Memory B cell (primary cell): ENCODE data around the gene SECTM1.
A peak's percentile ranks its signal among the peaks of the same experiment; 100 is the strongest.

ENCODE experiments used
- ATAC-seq: fragments of 150-1000 bp; cut with Tn5 transposase; 2 replicates; pipeline ENCODE4 v1.10.0; 2021; ENCODE audit warnings: low read depth, mild to moderate bottlenecking, moderate library complexity
- DNase-seq, 2 donors: peaks; one replicate each; pipeline ENCODE4 v3.0.0; 2022; ENCODE audit warnings: low spot score in 2 of 2
- H3K27ac Mint-ChIP-seq: one replicate; pipeline ENCODE4 v1.8.0; 2022; ENCODE audit warnings: mild to moderate bottlenecking, moderate library complexity, mixed read lengths
- H3K27me3 Mint-ChIP-seq: one replicate; pipeline ENCODE4 v1.8.0; 2022; ENCODE audit warnings: mixed read lengths
- H3K36me3 Mint-ChIP-seq: one replicate; pipeline ENCODE4 v1.8.0; 2022; ENCODE audit warnings: mild to moderate bottlenecking, mixed read lengths
- H3K4me1 Mint-ChIP-seq: one replicate; pipeline ENCODE4 v1.8.0; 2022; ENCODE audit warnings: mixed read lengths
- H3K4me3 Mint-ChIP-seq: one replicate; pipeline ENCODE4 v1.8.0; 2022; ENCODE audit warnings: mild to moderate bottlenecking, moderate library complexity, mixed read lengths
- H3K9me3 Mint-ChIP-seq: one replicate; pipeline ENCODE4 v1.8.0; 2022; ENCODE audit warnings: mixed read lengths

Gene SECTM1

DNA sequence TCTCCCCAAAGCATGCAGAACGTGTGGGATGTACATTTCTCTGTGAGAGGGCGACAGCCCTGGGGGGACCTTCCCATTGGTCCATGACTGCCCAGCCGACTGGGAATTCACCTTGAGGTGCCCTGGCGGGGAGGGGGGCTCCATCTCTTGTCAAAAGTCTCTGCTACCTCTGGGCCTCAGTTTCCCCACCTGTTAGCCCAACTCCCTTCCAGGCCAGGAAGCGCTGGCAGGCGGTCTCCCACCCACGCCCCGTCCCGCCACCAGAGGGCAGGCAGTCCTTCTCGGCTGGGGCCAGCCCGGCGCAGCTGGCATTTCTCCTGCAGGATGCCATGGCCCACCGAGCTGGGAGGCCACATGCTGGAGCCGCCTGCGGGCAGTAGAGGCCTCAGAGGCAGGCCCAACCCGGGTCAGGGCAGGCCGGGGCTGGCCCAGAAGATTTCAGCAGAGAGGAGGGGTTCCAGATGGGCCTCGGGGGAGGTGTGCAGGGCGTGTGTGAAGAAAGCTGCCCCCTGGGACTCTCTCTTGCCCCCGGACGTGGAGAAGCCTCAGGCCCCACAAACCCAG is 32.8 kb downstream of the SECTM1 start:
- H3K27me3 Mint-ChIP-seq, result no peaks in the 10 kb centered on the region
- DNase-seq (peak; percentile 61 to 74), ATAC-seq (no peak)
- H3K27ac Mint-ChIP-seq, result peak overlapping the region; percentile 99
- no peaks in the 10 kb centered on the region for H3K9me3 Mint-ChIP-seq
- no peaks in the 10 kb centered on the region for H3K36me3 Mint-ChIP-seq
- H3K4me3 Mint-ChIP-seq, result peak overlapping the region; percentile 65
- H3K4me1 Mint-ChIP-seq, result peaks cover 37% of the 10 kb centered on the region

GRCh38 chr17:82300228-82300627 is 33.3 kb downstream of the SECTM1 start:
- Mint-ChIP-seq H3K4me1 (peaks cover 37% of the 10 kb centered on the region), H3K27me3 (no peaks in the 10 kb centered on the region), H3K27ac (peak overlapping the region; percentile 99), H3K36me3 (no peaks in the 10 kb centered on the region), H3K4me3 (peak overlapping the region; percentile 51), H3K9me3 (no peaks in the 10 kb centered on the region)
- no peak for DNase-seq
- ATAC-seq, result no peak

DNA sequence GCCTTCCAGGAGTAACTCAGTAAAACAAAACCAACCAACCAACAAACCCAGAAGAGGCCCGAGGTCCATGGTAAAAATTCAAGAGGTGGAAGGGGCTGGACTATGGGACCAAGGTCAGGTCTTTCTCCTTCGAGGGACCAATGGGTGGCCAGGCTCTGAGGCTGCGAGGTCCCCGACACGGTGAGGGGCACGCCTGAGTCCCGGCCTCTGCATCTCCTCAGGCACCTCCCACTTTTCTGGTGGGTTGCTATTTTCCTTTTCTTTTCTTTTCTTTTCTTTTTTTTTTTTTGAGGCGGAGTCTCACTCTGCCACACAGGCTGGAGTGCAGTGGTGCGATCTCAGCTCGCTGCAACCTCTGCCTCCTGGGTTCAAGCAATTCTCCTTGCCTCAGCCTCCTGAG is 34.1 kb downstream of the SECTM1 start:
- DNase-seq, result no peak
- H3K9me3 Mint-ChIP-seq, result no peaks in the 10 kb centered on the region
- peak overlapping the region; percentile 99 for H3K27ac Mint-ChIP-seq
- no peaks in the 10 kb centered on the region for H3K27me3 Mint-ChIP-seq
- no peak for ATAC-seq
- no peaks in the 10 kb centered on the region for H3K36me3 Mint-ChIP-seq
- peak overlapping the region; percentile 70 for H3K4me3 Mint-ChIP-seq
- H3K4me1 Mint-ChIP-seq, result peaks cover 41% of the 10 kb centered on the region

DNA sequence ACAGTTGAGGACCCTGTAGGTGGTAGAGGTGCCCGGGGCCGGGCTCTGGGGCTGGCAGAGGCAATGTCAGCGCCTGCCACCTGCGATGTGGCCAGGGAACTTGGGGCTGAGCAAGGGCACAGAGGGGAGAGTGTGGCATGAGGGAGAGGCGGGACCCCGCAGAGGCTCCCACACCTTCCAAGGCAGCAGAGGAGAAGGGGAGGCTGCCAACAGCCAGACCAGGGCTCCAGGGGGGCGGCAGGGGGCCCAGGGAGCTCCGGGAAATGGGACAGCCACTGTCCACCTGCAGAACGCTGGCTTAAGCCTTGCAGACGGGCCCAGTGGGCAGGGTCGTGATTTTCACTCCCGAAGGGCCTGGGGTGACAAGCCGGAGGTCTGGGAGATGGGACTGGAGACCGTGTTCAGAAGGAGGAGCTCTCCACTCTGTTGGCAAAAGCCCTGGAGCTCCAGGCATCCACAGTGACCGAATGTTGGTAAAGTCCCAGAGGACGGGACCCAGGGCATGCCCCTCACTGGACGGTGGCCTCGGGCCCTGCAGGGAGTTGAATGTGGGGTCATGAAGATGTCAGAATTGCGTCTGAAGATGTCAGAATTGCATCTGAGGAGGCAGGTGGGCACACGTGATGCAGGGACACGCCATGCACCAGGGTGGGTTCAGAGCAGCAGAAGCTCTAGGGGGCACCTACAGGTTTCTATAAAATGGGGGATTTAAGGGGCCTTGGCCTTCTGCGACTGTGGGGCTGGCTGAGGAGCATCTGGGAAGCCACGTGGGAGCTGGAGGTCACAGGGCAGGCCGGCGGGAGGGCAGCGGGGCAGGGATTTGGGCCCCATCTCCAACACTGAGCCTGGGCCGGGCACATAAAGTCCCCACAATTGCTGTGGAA is 34.8 kb downstream of the SECTM1 start:
- DNase-seq (no peak), ATAC-seq (peak; percentile 19)
- H3K27ac Mint-ChIP-seq, result peak overlapping the region; percentile 99
- peak overlapping the region; percentile 92 for H3K4me3 Mint-ChIP-seq
- peaks cover 45% of the 10 kb centered on the region for H3K4me1 Mint-ChIP-seq
- no peaks in the 10 kb centered on the region for H3K9me3 Mint-ChIP-seq
- no peaks in the 10 kb centered on the region for H3K27me3 Mint-ChIP-seq
- H3K36me3 Mint-ChIP-seq, result no peaks in the 10 kb centered on the region

- no peaks in the 10 kb centered on the region for H3K9me3 Mint-ChIP-seq
- H3K4me1 Mint-ChIP-seq, result peaks cover 45% of the 10 kb centered on the region
- peak overlapping the region; percentile 92 for H3K4me3 Mint-ChIP-seq
- peak; percentile 80 to 91 for DNase-seq
- H3K36me3 Mint-ChIP-seq, result no peaks in the 10 kb centered on the region
- peak; percentile 81 for ATAC-seq
- peak overlapping the region; percentile 99 for H3K27ac Mint-ChIP-seq
- no peaks in the 10 kb centered on the region for H3K27me3 Mint-ChIP-seq
Measured at GRCh38 chr17:82297714-82298537, 35.6 kb downstream of the SECTM1 start.

DNA sequence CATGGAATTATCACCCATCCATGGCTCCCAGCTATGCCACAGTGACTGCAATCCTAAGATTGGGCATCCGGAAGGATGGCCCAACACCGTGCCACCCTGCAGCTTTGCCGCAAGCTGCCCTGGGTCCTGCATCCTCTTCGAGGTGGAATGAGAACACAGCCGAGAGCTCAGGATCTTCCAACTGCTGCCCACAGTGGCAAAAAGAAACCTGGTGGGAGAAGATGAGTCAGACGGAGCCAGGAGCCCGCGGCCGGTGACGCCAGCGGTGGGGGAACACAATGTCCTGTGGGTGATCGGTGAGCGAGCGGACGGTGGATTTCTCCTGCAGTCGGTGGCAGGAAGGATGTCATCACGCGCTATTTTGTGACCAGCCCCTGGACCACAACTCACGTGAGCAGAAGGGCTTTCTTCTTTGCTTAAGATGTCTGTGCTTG is 36.3 kb downstream of the SECTM1 start:
- ATAC-seq, result peak; percentile 33
- Mint-ChIP-seq H3K9me3 (no peaks in the 10 kb centered on the region), H3K4me1 (peaks cover 44% of the 10 kb centered on the region), H3K27ac (peak overlapping the region; percentile 99), H3K36me3 (no peaks in the 10 kb centered on the region), H3K27me3 (no peaks in the 10 kb centered on the region), H3K4me3 (peak overlapping the region; percentile 92)
- peak; percentile 63 to 68 for DNase-seq

DNA sequence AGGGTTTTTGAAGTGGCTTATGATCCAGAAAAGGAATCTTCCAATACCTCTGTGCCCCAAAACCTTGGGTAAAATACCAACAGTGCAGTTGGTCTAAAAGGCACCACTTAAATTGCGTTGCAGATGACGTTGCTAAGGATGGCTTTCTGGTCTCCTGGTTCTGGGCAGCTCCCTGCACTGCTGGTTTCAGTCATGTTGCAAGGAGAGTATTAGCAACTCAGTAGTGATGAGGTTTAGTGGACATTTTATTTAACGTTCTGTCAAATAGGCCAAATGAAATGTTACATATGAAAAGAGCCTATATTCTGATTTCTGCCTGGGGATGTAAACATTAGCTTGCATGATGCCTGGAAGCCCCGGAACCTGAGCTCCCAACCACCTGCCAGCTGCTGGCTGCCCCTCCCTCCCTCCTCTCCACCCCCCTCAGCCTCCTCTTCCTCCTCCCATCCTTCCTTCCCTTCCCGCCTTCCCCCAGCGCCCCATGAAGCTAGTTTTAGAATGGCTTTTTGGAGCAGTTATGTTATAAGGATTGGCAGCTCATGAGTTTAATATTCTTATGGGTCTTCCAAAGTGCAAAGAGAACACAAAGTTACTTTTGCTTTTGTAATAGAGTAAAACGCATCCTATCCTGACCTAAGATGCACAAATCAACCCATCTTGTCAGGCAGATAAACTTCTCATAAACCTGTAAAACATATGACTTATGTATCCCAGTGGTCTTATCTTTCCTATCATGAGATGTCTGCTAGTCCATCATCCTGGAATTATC is 36.9 kb downstream of the SECTM1 start:
- peak overlapping the region; percentile 99 for H3K27ac Mint-ChIP-seq
- H3K9me3 Mint-ChIP-seq, result no peaks in the 10 kb centered on the region
- DNase-seq, result no peak
- H3K4me1 Mint-ChIP-seq, result peaks cover 41% of the 10 kb centered on the region
- no peaks in the 10 kb centered on the region for H3K27me3 Mint-ChIP-seq
- no peak for ATAC-seq
- H3K4me3 Mint-ChIP-seq, result peak overlapping the region; percentile 92
- no peaks in the 10 kb centered on the region for H3K36me3 Mint-ChIP-seq

DNA sequence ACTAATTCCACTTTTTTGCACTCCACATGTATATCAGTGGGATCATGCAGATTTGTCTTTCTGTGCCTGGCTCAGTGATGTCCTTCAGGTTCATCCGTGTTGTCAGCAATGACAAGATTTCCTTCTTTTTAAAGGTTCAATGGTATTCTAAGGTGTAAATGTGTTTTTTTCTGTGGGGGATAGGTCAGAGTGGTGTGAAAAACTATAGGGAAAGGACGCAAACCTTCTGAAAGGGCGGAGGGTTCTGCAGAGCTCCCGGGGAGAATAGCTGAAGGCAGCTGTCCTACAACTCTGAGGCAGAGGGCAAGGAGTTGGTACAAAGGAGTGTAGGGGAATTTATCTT is 38.1 kb downstream of the SECTM1 start:
- ATAC-seq (no peak), DNase-seq (no peak)
- Mint-ChIP-seq H3K36me3 (no peaks in the 10 kb centered on the region), H3K27ac (no peak overlapping the region), H3K4me1 (peaks cover 31% of the 10 kb centered on the region), H3K4me3 (no peak overlapping the region), H3K9me3 (no peaks in the 10 kb centered on the region), H3K27me3 (no peaks in the 10 kb centered on the region)

DNA sequence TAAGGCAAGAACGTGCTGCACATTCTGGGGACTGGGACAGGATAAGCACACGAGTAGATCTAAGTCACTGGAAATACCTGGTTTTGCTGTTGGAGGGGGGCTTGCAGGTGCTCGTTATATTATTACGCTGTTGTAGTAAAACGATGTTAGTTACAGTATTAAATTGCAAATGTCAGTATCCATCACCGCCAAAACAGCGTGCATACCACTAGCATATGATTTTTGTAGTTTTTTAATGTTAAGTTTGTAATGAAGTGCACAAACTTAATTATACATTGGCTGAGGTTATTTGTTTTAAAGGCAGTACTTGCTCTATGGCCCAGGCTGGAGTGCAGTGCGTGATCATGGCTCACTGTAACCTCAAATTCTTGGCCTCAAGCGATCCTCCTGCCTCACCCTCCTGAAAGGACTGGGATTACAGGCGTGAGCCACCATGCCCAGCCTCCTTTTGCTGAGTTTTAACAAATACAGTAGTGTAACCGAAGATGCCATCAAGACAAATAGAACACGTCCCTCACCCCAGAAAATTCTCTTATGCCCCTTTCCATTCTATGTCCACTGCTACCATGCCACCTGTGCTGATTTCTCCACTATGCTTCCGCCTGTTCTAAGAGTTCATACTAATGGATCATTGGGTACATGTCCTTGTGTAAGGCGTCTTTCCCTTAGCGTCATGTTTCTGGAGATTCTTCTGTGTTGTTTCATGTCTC is 39.3 kb downstream of the SECTM1 start:
- Mint-ChIP-seq H3K9me3 (no peaks in the 10 kb centered on the region), H3K27me3 (no peaks in the 10 kb centered on the region), H3K4me3 (peak overlapping the region; percentile 66), H3K4me1 (peaks cover 26% of the 10 kb centered on the region), H3K27ac (peak overlapping the region; percentile 76), H3K36me3 (no peaks in the 10 kb centered on the region)
- ATAC-seq (no peak), DNase-seq (no peak)

GRCh38 chr17:82292251-82293154 is 41.1 kb downstream of the SECTM1 start:
- H3K27me3 Mint-ChIP-seq, result no peaks in the 10 kb centered on the region
- peak overlapping the region; percentile 94 for H3K27ac Mint-ChIP-seq
- H3K9me3 Mint-ChIP-seq, result no peaks in the 10 kb centered on the region
- H3K36me3 Mint-ChIP-seq, result no peaks in the 10 kb centered on the region
- DNase-seq (peak; percentile 79 to 88), ATAC-seq (peak; percentile 93)
- H3K4me3 Mint-ChIP-seq, result peak overlapping the region; percentile 89
- H3K4me1 Mint-ChIP-seq, result peaks cover 21% of the 10 kb centered on the region

- Mint-ChIP-seq H3K27me3 (no peaks in the 10 kb centered on the region), H3K36me3 (no peaks in the 10 kb centered on the region), H3K4me3 (peak overlapping the region; percentile 89), H3K4me1 (peaks cover 19% of the 10 kb centered on the region), H3K27ac (peak overlapping the region; percentile 45), H3K9me3 (no peaks in the 10 kb centered on the region)
- DNase-seq (no peak), ATAC-seq (no peak)
Measured at GRCh38 chr17:82291582-82292250, 41.9 kb downstream of the SECTM1 start.
